Peyer's patch (tissue), 4 donors: ENCODE results near the gene NSL1. TPM values are rescaled to one million over a fixed set of nuclear protein-coding genes. Genes with fewer than 3 reads are reported as not detected.
"Not testable (repeated sequence)": the region's sequence is repeated elsewhere in the genome, so short reads cannot be mapped to it uniquely, and the experiment has no call there.

ENCODE experiments used
- DNase-seq, 3 donors: peaks; one replicate each; pipeline ENCODE4 v3.0.0-alpha.2; 2017 to 2019
- H3K27ac ChIP-seq, 4 donors: fragments of 200-600 bp; sonication (generic); one replicate each; pipeline ENCODE4 v1.5.1; 2016 to 2019
- H3K27me3 ChIP-seq, 2 donors: fragments of 200-600 bp; sonication (generic); one replicate each; pipeline ENCODE4 v1.5.1; 2019
- H3K36me3 ChIP-seq, 3 donors: fragments of 200-600 bp; sonication (generic); one replicate each; pipeline ENCODE4 v1.5.1; 2016 to 2019
- H3K4me1 ChIP-seq, 4 donors: fragments of 200-600 bp; sonication (generic); one replicate each; pipeline ENCODE4 v1.5.1; 2016 to 2019
- H3K4me3 ChIP-seq, 4 donors: fragments of 200-600 bp; sonication (generic); 1 replicate in 3 of 4; 2 replicates in 1 of 4; pipeline ENCODE4 v1.5.1; 2016 to 2019; ENCODE audit warnings: mild to moderate bottlenecking in 1 of 4
- H3K9me3 ChIP-seq, 4 donors: fragments of 200-600 bp; sonication (generic); one replicate each; pipeline ENCODE4 v1.5.1; 2016 to 2019; ENCODE audit warnings: mild to moderate bottlenecking in 1 of 4
- POLR2A ChIP-seq, 2 donors: fragments of 450-650 bp; IDR thresholded peaks; one replicate each; pipeline ENCODE4 v1.5.1; 2017; ENCODE audit warnings: antibody characterized with exemption in 2 of 2, mild to moderate bottlenecking in 2 of 2, moderate library complexity in 2 of 2
- total RNA-seq, 4 donors: library from RNA; depleted of rRNA; stranded (reverse); fragments of >200 nt; gene quantifications; one replicate each; pipeline ENCODE4 v1.1.0, GENCODE V29; 2016
- TF ChIP-seq, protein P1 (sequence below), 6 experiments: fragments of 450-650 bp in 4 of 6; fragments of 200-600 bp in 2 of 6; sonication (generic) in 1 of 6; IDR thresholded peaks; one replicate each; pipeline ENCODE4 v1.5.1; 2017 to 2019; ENCODE audit warnings: antibody characterized with exemption in 6 of 6, mild to moderate bottlenecking in 3 of 6, moderate library complexity in 1 of 6

Gene NSL1
- total RNA-seq: 10 to 100 TPM; 29.2 to 61.9 (median 39.0) TPM

DNA sequence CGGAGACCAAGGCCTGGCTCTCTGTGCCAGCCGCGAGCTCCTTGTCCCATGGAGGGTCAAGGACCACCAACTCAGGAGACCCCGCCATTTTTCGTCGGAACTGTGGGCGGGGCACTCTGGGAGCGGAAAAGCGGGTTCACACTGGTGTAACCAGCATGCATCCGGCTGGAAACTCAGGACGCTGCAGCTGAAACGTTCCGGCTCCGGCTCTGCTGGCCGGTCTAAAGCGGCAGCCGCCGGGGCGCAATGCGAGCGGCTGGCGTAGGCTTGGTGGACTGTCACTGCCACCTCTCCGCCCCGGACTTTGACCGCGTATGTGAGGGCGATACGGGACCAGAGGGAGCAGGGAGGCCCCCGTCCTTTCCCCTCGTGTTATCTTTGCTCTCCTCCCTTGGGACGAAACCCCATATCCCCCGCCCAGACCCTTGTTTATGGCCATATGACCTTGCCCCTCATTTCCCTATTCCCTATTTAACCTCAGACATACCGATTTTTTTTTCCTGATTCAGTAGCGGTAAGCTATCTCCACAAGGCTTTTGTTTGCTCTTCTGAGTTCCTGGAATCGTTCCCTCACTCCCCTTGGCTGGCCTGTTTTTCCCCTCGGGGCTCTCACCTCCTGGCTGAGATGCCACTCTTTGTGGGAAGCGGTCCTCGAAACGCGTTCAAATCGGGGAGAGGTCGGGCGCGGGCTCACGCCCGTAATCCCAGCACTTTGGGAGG, at the start of gene NSL1, which contains the start of gene TATDN3:
Gene NSL1, minus strand, starts transcription at position 102 of the 720 bp plus-strand sequence. Its CDS starts 14 bp downstream, at position 88.
Gene TATDN3, plus strand, starts transcription at position 219 of the 720 bp plus-strand sequence. Its CDS starts 28 bp downstream, at position 247.
- Histone ChIP-seq H3K27me3 (no peaks in the 10 kb centered on the region), H3K36me3 (peaks cover 0 to 7% (median 0%) of the 10 kb centered on the region in 3 donors), H3K9me3 (no peaks in the 10 kb centered on the region), H3K27ac (peak within 1 kb of the TSS; percentile 87 to 91 (median 88)), H3K4me3 (peak within 1 kb of the TSS; percentile 54 to 91 (median 80)), H3K4me1 (peaks cover 0 to 30% (median 4%) of the 10 kb centered on the region in 4 donors)
- TF ChIP-seq POLR2A (IDR thresholded peaks at IDR 0.05): peak; percentile 83 to 87
- TF ChIP-seq, protein P1, sequence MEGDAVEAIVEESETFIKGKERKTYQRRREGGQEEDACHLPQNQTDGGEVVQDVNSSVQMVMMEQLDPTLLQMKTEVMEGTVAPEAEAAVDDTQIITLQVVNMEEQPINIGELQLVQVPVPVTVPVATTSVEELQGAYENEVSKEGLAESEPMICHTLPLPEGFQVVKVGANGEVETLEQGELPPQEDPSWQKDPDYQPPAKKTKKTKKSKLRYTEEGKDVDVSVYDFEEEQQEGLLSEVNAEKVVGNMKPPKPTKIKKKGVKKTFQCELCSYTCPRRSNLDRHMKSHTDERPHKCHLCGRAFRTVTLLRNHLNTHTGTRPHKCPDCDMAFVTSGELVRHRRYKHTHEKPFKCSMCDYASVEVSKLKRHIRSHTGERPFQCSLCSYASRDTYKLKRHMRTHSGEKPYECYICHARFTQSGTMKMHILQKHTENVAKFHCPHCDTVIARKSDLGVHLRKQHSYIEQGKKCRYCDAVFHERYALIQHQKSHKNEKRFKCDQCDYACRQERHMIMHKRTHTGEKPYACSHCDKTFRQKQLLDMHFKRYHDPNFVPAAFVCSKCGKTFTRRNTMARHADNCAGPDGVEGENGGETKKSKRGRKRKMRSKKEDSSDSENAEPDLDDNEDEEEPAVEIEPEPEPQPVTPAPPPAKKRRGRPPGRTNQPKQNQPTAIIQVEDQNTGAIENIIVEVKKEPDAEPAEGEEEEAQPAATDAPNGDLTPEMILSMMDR (IDR thresholded peaks at IDR 0.05): peak in 1 of 6 experiments; percentile 8
- peak; percentile 83 to 94 (median 94) for DNase-seq

- H3K4me3 ChIP-seq: no peak overlapping the region
- TF ChIP-seq, protein P1 (IDR thresholded peaks at IDR 0.05): no peak
- TF ChIP-seq POLR2A (IDR thresholded peaks at IDR 0.05): no peak
- no peaks in the 10 kb centered on the region for H3K27me3 ChIP-seq
- H3K27ac ChIP-seq: no peak overlapping the region
- no peaks in the 10 kb centered on the region for H3K9me3 ChIP-seq
- H3K4me1 ChIP-seq: peaks cover 0 to 3% (median 0%) of the 10 kb centered on the region in 4 donors
- DNase-seq: no peak
- no peaks in the 10 kb centered on the region for H3K36me3 ChIP-seq
Observed at GRCh38 chr1:212838145-212838544, 46.6 kb upstream of the NSL1 start.

DNA sequence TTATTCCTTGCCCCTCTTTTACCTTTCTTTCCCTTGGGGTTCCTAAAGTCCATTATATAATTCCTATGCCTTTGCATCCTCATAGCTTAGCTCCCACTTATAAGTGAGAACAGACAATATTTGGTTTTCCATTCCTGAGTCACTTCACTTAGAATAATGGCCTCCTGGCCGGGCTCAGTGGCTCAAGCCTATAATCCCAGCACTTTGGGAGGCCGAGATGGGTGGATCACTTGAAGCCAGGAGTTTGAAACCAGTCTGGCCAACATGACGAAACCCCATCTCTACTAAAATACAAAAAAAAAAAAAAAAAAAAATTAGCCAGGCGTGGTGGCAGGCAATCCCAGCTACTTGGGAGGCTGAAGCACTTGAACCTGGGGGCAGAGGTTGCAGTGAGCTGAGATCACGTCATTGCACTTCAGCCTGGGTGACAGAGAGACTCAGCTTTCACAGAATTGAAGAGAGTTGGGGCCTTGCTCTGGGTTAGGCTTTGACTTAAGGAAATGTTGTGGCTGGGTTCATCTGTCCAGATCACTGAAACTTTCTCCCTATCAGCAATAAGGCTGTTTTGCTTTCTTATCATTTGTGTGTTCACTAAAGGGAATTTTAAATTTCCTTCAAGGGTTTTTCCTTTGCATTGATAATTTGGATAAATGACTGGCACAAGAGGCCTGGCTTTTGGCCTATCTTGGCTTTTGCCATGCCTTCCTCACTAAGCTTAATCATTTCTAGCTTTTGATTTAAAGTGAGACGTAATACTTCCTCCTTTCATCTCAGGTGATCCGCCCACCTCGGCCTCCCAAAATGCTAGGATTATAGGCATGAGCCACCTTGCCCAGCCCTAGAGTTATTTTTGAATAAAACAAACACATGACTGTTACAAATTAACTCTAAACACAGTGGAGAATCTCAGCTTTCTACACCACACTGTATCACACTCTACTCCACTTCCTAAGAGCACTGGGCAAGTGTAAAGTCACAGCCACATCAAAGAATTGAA, 41.9 kb upstream of the NSL1 start:
- not testable (repeated sequence) for H3K4me3 ChIP-seq, H3K27me3 ChIP-seq, H3K4me1 ChIP-seq, H3K9me3 ChIP-seq, H3K36me3 ChIP-seq
- DNase-seq: peak in 2 of 3 donors; percentile 62 to 80
- peak in 1 of 2 donors; percentile 35 for TF ChIP-seq POLR2A (IDR thresholded peaks at IDR 0.05)
- peak overlapping the region in 3 of 4 donors; percentile 38 to 86 (median 74) for H3K27ac ChIP-seq

- no peak for DNase-seq
Observed at GRCh38 chr1:212828395-212828794, 36.8 kb upstream of the NSL1 start.

GRCh38 chr1:212827831-212828278, 36.3 kb upstream of the NSL1 start:
- peak in 2 of 3 donors; percentile 64 to 68 for DNase-seq
- H3K36me3 ChIP-seq: no peaks in the 10 kb centered on the region
- TF ChIP-seq POLR2A (IDR thresholded peaks at IDR 0.05): peak in 1 of 2 donors; percentile 42
- TF ChIP-seq, protein P1 (IDR thresholded peaks at IDR 0.05): no peak
- H3K27ac ChIP-seq: peak overlapping the region in 3 of 4 donors; percentile 32 to 85 (median 79)
- no peak overlapping the region for H3K4me3 ChIP-seq
- H3K27me3 ChIP-seq: no peaks in the 10 kb centered on the region
- H3K9me3 ChIP-seq: peaks cover 0 to 14% (median 4%) of the 10 kb centered on the region in 4 donors
- peaks cover 0 to 14% (median 0%) of the 10 kb centered on the region in 4 donors for H3K4me1 ChIP-seq

More at GRCh38 chr1:212828395-212828794, 36.8 kb upstream of the NSL1 start:
- H3K9me3 ChIP-seq: peaks cover 0 to 14% (median 4%) of the 10 kb centered on the region in 4 donors
- no peak overlapping the region for H3K4me3 ChIP-seq
- H3K4me1 ChIP-seq: peaks cover 0 to 14% (median 0%) of the 10 kb centered on the region in 4 donors
- H3K27me3 ChIP-seq: no peaks in the 10 kb centered on the region
- peak overlapping the region in 3 of 4 donors; percentile 32 to 85 (median 79) for H3K27ac ChIP-seq
- TF ChIP-seq, protein P1 (IDR thresholded peaks at IDR 0.05): no peak
- no peak for TF ChIP-seq POLR2A (IDR thresholded peaks at IDR 0.05)
- H3K36me3 ChIP-seq: no peaks in the 10 kb centered on the region
